GM23248 (cell line): ENCODE measurements around the gene CCDC183.

ENCODE experiments used
- EZH2 ChIP-seq: fragments of 200-600 bp; sonication (generic); IDR thresholded peaks from 2 replicates; pipeline ENCODE4 v1.6.1; 2018; ENCODE audit warnings: antibody characterized with exemption, mild to moderate bottlenecking; ENCODE audit not compliant: insufficient read depth, poor library complexity, severe bottlenecking
- EZH2phosphoT487 ChIP-seq: fragments of 200-600 bp; sonication (generic); IDR thresholded peaks from 2 replicates; pipeline ENCODE4 v1.6.1; 2018; ENCODE audit warnings: antibody characterized with exemption, moderate library complexity, mild to moderate bottlenecking, low read depth; ENCODE audit not compliant: insufficient read depth

- TF ChIP-seq EZH2phosphoT487 (no peak), EZH2 (no peak)
Observed at GRCh38 chr9:136751814-136752213, 44.3 kb upstream of the CCDC183 start.
